ENCODE data around the gene RFX2. TPM values are rescaled to one million over a fixed set of nuclear protein-coding genes. Genes with fewer than 3 reads are reported as not detected.

RFX2 gene
- total RNA-seq, 1 donor from 2014 or later = 1.2 TPM

GRCh38 chr19:5993648-5994358, 116.5 kb downstream of the RFX2 start:
- Mint-ChIP-seq H3K27me3 (ENCODE audit: unreplicated experiment) (peaks cover 14% of the 10 kb centered on the region), H3K4me3 (ENCODE audit: unreplicated experiment) (no peak overlapping the region), H3K27ac (ENCODE audit: unreplicated experiment) (no peak overlapping the region), H3K36me3 (ENCODE audit: low read depth, unreplicated experiment) (no peaks in the 10 kb centered on the region), H3K9me3 (ENCODE audit: unreplicated experiment) (no peaks in the 10 kb centered on the region), H3K4me1 (ENCODE audit: unreplicated experiment) (no peaks in the 10 kb centered on the region)
- no peak for TF ChIP-seq CTCF (IDR thresholded peaks at IDR 0.05; ENCODE audit: unreplicated experiment)
- no peak for DNase-seq (ENCODE audit: low spot score)

GRCh38 chr19:5993201-5993600, 117.1 kb downstream of the RFX2 start:
- Mint-ChIP-seq H3K27me3 (ENCODE audit: unreplicated experiment) (peaks cover 14% of the 10 kb centered on the region), H3K9me3 (ENCODE audit: unreplicated experiment) (no peaks in the 10 kb centered on the region), H3K4me1 (ENCODE audit: unreplicated experiment) (no peaks in the 10 kb centered on the region), H3K4me3 (ENCODE audit: unreplicated experiment) (no peak overlapping the region), H3K27ac (ENCODE audit: unreplicated experiment) (no peak overlapping the region), H3K36me3 (ENCODE audit: low read depth, unreplicated experiment) (no peaks in the 10 kb centered on the region)
- no peak for TF ChIP-seq CTCF (IDR thresholded peaks at IDR 0.05; ENCODE audit: unreplicated experiment)
- no peak for DNase-seq (ENCODE audit: low spot score)

DNA sequence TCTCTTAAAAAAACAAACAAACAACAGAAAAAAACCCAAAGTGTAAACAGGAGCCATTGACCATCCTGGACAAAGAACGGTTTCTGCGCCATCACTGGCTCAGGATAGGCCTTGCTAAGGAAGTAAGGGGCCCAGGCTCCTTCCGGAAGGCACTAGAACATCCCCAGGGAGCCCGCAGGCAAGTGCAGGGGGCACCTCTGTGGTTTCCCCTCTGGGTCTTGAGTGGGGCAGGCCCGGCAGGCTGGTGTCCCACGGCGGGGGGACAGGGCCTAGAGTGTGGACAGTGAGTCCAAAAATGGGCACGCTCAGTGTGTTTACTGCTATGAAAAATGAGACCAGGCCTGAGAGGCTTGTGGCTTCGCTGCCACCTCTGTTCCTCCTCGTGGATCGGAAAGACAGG, 117.5 kb downstream of the RFX2 start:
- Mint-ChIP-seq H3K36me3 (ENCODE audit: low read depth, unreplicated experiment) (no peaks in the 10 kb centered on the region), H3K4me3 (ENCODE audit: unreplicated experiment) (no peak overlapping the region), H3K27me3 (ENCODE audit: unreplicated experiment) (peaks cover 12% of the 10 kb centered on the region), H3K27ac (ENCODE audit: unreplicated experiment) (no peak overlapping the region), H3K4me1 (ENCODE audit: unreplicated experiment) (peaks cover under 1% of the 10 kb centered on the region), H3K9me3 (ENCODE audit: unreplicated experiment) (no peaks in the 10 kb centered on the region)
- no peak for DNase-seq (ENCODE audit: low spot score)
- no peak for TF ChIP-seq CTCF (IDR thresholded peaks at IDR 0.05; ENCODE audit: unreplicated experiment)

GRCh38 chr19:5991244-5991838, 119.0 kb downstream of the RFX2 start:
- Mint-ChIP-seq H3K9me3 (ENCODE audit: unreplicated experiment) (no peaks in the 10 kb centered on the region), H3K36me3 (ENCODE audit: low read depth, unreplicated experiment) (no peaks in the 10 kb centered on the region), H3K27ac (ENCODE audit: unreplicated experiment) (no peak overlapping the region), H3K4me3 (ENCODE audit: unreplicated experiment) (no peak overlapping the region), H3K4me1 (ENCODE audit: unreplicated experiment) (peaks cover 7% of the 10 kb centered on the region), H3K27me3 (ENCODE audit: unreplicated experiment) (peaks cover 8% of the 10 kb centered on the region)
- no peak for TF ChIP-seq CTCF (IDR thresholded peaks at IDR 0.05; ENCODE audit: unreplicated experiment)
- DNase-seq (ENCODE audit: low spot score) = no peak

- no peak for DNase-seq (ENCODE audit: low spot score)
- Mint-ChIP-seq H3K27me3 (ENCODE audit: unreplicated experiment) (peaks cover 8% of the 10 kb centered on the region), H3K27ac (ENCODE audit: unreplicated experiment) (no peak overlapping the region), H3K9me3 (ENCODE audit: unreplicated experiment) (no peaks in the 10 kb centered on the region), H3K4me3 (ENCODE audit: unreplicated experiment) (no peak overlapping the region), H3K36me3 (ENCODE audit: low read depth, unreplicated experiment) (no peaks in the 10 kb centered on the region), H3K4me1 (ENCODE audit: unreplicated experiment) (peaks cover 7% of the 10 kb centered on the region)
- TF ChIP-seq CTCF (IDR thresholded peaks at IDR 0.05; ENCODE audit: unreplicated experiment) = no peak
Measured at GRCh38 chr19:5990289-5990797, 120.0 kb downstream of the RFX2 start.
